HCT116 (cell line): ENCODE results near the gene CUBN.

Experiments
- CBX3 ChIP-seq: IDR thresholded peaks from 2 replicates; pipeline ENCODE4 v1.6.1; 2012; ENCODE audit warnings: low read depth
- EZH2phosphoT487 ChIP-seq: fragments of 200-600 bp; IDR thresholded peaks from 2 replicates; pipeline ENCODE4 v1.6.1; 2018; ENCODE audit warnings: antibody characterized with exemption, borderline replicate concordance
- JUND ChIP-seq: IDR thresholded peaks from 2 replicates; pipeline ENCODE4 v1.6.1; 2012
- POLR2A ChIP-seq: IDR thresholded peaks from 2 replicates; pipeline ENCODE4 v1.7.0; 2011; ENCODE audit warnings: borderline replicate concordance; ENCODE audit not compliant: insufficient read depth, insufficient read length; ENCODE audit errors: extremely low read depth
- POLR2AphosphoS5 ChIP-seq: IDR thresholded peaks from 2 replicates; pipeline ENCODE4 v1.6.1; 2011; ENCODE audit warnings: mild to moderate bottlenecking, low read depth, low read length, moderate library complexity
- RAD21 ChIP-seq: IDR thresholded peaks from 2 replicates; pipeline ENCODE4 v1.6.1; 2012; ENCODE audit warnings: low read depth, mild to moderate bottlenecking
- SIN3A ChIP-seq: IDR thresholded peaks from 2 replicates; pipeline ENCODE4 v1.6.1; 2012; ENCODE audit warnings: low read depth
- SP1 ChIP-seq: IDR thresholded peaks from 2 replicates; pipeline ENCODE4 v1.6.1; 2012; ENCODE audit warnings: low read depth
- TCF7L2 ChIP-seq: IDR thresholded peaks from 2 replicates; pipeline ENCODE4 v1.7.0; 2011; ENCODE audit warnings: borderline replicate concordance, inconsistent platforms; ENCODE audit not compliant: insufficient read depth, insufficient read length; ENCODE audit errors: extremely low read depth
- YY1 ChIP-seq: IDR thresholded peaks from 2 replicates; pipeline ENCODE4 v1.6.1; 2011; ENCODE audit warnings: low read length, low read depth, moderate library complexity, mild to moderate bottlenecking; ENCODE audit not compliant: insufficient replicate concordance; ENCODE audit errors: extremely low read depth
- TF ChIP-seq, protein P1 (sequence below), 3 experiments: fragments of 200-600 bp in 1 of 3; sonication (generic) in 1 of 3; IDR thresholded peaks in 2 of 3; conservative IDR thresholded peaks in 1 of 3; 2 replicates each; pipeline ENCODE4 v1.5.1; 2012 to 2017; ENCODE audit warnings: low read depth in 2 of 3, low read length in 2 of 3, antibody characterized with exemption in 1 of 3, borderline replicate concordance in 1 of 3, control low read depth in 1 of 3, mild to moderate bottlenecking in 1 of 3, mixed read lengths in 1 of 3, mixed run types in 1 of 3, moderate library complexity in 1 of 3; ENCODE audit not compliant: insufficient read depth in 1 of 3
- TF ChIP-seq, protein P2 (sequence below): IDR thresholded peaks from 2 replicates; pipeline ENCODE4 v1.6.1; 2011; ENCODE audit warnings: mild to moderate bottlenecking, low read length, moderate library complexity; ENCODE audit not compliant: insufficient replicate concordance; ENCODE audit errors: extremely low read depth

DNA sequence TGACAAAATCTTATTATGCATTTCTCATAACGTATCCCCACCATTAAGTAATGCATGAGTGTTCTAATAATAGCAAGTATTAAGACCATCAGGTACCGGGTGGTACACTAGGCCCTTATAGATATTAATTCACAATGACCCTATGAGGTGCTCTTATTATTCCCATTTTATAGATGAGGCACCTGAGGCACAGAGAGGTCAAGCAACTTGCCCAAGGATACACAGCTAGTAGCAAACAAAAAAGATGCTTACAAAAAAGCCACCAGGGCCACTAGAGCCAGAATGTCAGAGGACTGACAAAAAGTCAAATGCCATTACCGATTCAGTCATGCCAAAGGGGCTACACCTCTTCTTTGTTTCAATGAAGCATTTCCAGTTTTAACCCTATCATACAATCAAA is 318.3 kb downstream of the CUBN start:
- TF ChIP-seq POLR2A (no peak), TCF7L2 (no peak), SIN3A (no peak), CBX3 (no peak), RAD21 (no peak), SP1 (no peak), JUND (no peak), POLR2AphosphoS5 (no peak), YY1 (no peak), EZH2phosphoT487 (no peak)
- TF ChIP-seq, protein P1, sequence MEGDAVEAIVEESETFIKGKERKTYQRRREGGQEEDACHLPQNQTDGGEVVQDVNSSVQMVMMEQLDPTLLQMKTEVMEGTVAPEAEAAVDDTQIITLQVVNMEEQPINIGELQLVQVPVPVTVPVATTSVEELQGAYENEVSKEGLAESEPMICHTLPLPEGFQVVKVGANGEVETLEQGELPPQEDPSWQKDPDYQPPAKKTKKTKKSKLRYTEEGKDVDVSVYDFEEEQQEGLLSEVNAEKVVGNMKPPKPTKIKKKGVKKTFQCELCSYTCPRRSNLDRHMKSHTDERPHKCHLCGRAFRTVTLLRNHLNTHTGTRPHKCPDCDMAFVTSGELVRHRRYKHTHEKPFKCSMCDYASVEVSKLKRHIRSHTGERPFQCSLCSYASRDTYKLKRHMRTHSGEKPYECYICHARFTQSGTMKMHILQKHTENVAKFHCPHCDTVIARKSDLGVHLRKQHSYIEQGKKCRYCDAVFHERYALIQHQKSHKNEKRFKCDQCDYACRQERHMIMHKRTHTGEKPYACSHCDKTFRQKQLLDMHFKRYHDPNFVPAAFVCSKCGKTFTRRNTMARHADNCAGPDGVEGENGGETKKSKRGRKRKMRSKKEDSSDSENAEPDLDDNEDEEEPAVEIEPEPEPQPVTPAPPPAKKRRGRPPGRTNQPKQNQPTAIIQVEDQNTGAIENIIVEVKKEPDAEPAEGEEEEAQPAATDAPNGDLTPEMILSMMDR (IDR thresholded peaks at IDR 0.05 in 2 of 3, conservative IDR thresholded peaks at IDR 0.05 in 1 of 3; ENCODE audit: borderline replicate concordance in 1 of 3, insufficient read depth in 1 of 3, low read depth in 2 of 3, low read length in 2 of 3), result no peak
- TF ChIP-seq, protein P2, sequence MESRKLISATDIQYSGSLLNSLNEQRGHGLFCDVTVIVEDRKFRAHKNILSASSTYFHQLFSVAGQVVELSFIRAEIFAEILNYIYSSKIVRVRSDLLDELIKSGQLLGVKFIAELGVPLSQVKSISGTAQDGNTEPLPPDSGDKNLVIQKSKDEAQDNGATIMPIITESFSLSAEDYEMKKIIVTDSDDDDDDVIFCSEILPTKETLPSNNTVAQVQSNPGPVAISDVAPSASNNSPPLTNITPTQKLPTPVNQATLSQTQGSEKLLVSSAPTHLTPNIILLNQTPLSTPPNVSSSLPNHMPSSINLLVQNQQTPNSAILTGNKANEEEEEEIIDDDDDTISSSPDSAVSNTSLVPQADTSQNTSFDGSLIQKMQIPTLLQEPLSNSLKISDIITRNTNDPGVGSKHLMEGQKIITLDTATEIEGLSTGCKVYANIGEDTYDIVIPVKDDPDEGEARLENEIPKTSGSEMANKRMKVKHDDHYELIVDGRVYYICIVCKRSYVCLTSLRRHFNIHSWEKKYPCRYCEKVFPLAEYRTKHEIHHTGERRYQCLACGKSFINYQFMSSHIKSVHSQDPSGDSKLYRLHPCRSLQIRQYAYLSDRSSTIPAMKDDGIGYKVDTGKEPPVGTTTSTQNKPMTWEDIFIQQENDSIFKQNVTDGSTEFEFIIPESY, result no peak
